ENCODE measurements around the gene ZFYVE28.
A peak's percentile ranks its signal among the peaks of the same experiment; 100 is the strongest.

The ZFYVE28 gene

DNA sequence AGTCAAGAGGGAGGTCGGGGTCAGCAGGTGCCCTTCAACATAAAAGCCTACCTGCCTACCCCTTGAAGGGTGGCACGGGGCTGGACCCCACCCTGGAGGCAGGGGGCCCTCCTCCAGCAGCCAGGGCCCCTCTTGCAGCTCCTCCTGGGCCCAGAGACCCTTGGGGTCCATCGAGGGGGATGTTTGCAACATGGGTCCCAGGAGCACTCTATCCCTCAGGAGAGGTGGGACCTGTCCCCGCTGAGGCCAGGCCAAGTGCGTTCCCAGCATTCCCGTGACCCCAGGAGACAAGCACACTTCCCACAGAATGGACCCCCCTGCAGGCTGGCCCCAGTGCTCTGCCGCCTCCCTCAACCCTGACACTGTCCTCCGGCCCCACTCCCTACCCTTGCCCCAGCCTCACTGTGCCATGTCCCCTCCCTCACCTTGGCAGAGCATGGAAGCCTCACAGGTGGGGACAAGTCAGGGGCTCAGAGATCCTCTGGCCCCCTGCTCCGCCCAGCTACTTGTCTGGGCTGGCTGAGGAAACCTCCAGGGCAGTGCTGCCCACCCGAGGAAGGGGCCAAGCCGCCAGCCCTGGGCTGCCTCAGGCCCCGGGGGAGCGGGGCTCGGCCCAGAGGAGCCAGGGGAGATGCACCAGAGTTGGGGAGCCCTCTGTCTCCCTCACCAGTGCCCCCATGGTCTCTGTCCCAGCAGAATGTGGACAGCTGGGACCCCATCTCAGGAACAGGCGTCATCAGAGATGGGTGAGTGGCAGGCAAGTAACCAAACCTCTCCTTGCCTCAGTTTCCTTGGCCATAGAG, 158.7 kb downstream of the ZFYVE28 start:
- Histone ChIP-seq H3K4me2 (peak overlapping the region; percentile 98), H3K27ac (no peak overlapping the region), H3K27me3 (no peaks in the 10 kb centered on the region), H3K36me3 (peaks cover 46% of the 10 kb centered on the region), H3K9ac (peak overlapping the region; percentile 92), H3K4me1 (peaks cover 77% of the 10 kb centered on the region), H3K9me3 (no peaks in the 10 kb centered on the region), H4K20me1 (peaks cover 66% of the 10 kb centered on the region), H3K4me3 (peak overlapping the region; percentile 95; the same call in 1 of the 2 replicates)
- no peak for TF ChIP-seq Cebpa-rat (IDR thresholded peaks at IDR 0.05)

DNA sequence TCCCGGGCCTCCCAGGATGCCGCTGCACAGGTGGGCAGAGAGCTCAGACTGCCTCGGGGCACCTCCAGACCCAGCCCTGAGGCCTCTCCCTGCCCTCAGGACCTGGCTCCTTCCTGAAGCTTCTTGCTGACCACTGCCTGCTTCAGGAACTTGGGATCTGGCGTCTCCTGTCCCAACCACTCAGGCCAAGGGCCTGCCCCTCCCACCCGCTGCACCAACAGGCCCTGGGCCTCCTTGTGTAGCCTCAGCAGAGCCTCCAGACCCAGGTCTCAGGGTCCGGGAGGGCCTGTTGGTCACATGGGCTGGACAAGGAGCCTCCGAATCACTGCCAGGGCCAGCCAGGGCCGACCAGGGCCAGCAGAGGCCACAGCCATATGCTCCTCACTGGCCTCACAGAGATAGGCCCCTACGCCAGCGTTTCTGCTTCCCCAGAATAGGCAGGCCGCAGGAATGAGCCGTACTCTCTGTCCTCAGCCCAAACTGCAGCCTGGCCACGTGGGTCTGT, 159.4 kb downstream of the ZFYVE28 start:
- H3K27ac ChIP-seq = no peak overlapping the region
- H3K36me3 ChIP-seq = peaks cover 52% of the 10 kb centered on the region
- peaks cover 70% of the 10 kb centered on the region for H3K4me1 ChIP-seq
- no peak for TF ChIP-seq Cebpa-rat (IDR thresholded peaks at IDR 0.05)
- no peak overlapping the region for H3K4me3 ChIP-seq
- H3K9me3 ChIP-seq = no peaks in the 10 kb centered on the region
- no peaks in the 10 kb centered on the region for H3K27me3 ChIP-seq
- no peak overlapping the region for H3K4me2 ChIP-seq
- peak overlapping the region; percentile 92; the same call in 1 of the 2 replicates for H3K9ac ChIP-seq
- peaks cover 72% of the 10 kb centered on the region for H4K20me1 ChIP-seq

DNA sequence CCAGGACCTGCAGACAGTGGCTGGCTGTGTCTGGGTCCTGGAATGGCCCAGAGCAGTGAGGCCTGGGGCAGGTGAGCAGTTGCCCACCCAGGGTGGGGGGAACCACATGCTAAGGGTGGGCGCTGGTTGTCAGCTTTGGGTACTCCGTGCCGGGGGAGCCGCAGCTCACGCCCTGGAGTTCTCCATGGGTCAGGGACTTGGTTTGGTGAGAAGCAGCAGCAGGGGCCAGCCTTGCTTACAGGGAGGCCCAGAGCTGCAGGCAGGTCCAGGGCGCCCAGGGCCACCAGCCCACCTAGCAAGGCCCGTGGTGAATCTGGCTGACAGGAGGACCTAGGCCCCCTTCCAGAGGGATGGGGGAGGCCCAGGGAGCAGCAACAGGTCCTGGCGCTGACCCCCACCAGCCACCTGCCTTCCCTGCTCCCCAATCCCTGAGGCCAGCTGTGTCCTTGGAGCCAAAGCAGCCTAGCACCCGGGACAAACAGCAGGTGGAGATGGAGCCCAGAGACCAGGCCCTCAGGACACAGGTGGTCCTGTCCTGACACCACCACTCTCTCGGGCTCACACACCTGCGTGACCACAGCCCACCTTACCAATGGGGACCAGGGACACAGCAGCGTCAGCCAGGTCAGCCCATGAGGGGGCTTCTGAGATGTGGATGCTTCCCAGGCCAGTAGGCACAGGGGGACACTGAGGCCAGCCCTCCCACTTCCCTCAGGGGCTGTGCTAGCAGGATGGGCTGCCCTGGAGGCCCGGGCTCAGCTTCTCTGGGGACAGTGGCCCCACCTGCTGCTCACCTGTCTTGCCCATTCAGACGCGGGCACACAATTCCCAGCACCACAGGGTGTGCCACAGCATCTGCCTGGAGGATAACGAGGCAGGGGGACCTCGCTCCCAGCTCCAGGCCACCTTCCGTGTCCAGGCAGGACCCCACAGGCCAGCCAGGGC, 160.1 kb downstream of the ZFYVE28 start:
- Histone ChIP-seq H3K9ac (peak overlapping the region; percentile 92; the same call in 1 of the 2 replicates), H3K9me3 (no peaks in the 10 kb centered on the region), H3K27ac (peak overlapping the region; percentile 61; the same call in 1 of the 2 replicates), H3K27me3 (no peaks in the 10 kb centered on the region), H4K20me1 (peaks cover 79% of the 10 kb centered on the region), H3K36me3 (peaks cover 58% of the 10 kb centered on the region), H3K4me1 (peaks cover 63% of the 10 kb centered on the region), H3K4me2 (peak overlapping the region; percentile 68), H3K4me3 (no peak overlapping the region)
- TF ChIP-seq Cebpa-rat (IDR thresholded peaks at IDR 0.05) = no peak

DNA sequence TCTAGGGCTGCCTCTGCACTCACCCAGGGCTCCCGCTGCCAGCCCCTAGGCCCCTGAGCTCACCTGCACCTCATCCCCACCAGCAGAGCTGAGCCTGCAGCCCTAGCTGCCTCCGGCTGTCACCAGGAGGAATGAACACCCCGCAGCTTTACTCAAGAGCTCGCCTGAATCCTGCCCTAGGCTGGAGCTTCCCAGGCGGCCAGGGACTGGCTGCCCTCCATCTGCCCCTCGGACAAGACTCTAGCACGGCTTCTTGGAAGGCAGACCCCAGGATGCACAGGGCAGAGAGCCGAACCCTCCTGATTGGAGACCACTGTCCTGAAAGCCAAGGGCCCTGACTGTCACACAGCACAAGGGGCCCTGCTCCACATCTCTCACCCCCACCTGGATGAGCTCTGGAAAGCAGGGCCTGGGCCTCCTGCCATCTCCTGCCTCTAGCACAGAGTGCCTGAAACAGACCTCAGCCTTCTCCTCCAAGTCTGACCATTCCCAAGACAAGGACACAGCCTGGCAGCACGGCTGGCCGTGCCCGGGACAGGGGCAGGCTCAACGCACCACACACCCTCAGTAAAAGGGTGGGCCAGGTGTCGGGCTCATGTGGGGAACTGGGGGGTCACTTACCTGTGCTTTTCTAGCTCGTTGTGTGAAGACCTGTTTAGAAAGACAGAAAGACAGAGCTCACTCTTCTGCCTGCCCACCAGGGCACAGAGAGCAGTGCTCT, 160.9 kb downstream of the ZFYVE28 start:
- Histone ChIP-seq H3K4me3 (no peak overlapping the region), H4K20me1 (peaks cover 86% of the 10 kb centered on the region), H3K9me3 (no peaks in the 10 kb centered on the region), H3K9ac (peak overlapping the region; percentile 48; the same call in 1 of the 2 replicates), H3K27ac (peak overlapping the region; percentile 61), H3K27me3 (no peaks in the 10 kb centered on the region), H3K4me1 (peaks cover 55% of the 10 kb centered on the region), H3K36me3 (peaks cover 65% of the 10 kb centered on the region), H3K4me2 (peak overlapping the region; percentile 68)
- TF ChIP-seq Cebpa-rat (IDR thresholded peaks at IDR 0.05) = no peak

DNA sequence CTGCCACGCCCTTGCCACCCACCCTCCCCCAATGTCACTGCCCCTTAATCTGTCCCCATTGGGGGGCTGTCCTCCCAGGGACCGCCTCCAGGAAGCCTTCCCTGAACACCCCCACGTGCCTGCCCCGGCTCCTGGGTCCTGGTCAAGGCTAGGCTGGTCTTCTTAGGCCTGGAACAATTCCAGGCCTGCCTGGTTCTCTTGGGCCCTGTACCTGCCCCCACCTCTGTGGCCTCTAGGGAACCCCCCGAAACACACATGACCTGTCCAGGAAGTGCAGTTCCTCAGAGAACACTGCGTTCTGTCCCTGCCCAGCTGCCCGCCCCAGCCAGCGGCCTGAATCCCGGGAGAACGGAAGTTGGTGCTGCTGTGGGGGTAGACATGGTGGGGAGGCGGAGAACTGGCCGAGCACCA, 161.7 kb downstream of the ZFYVE28 start:
- H3K27me3 ChIP-seq = no peaks in the 10 kb centered on the region
- no peak overlapping the region for H3K4me3 ChIP-seq
- H3K36me3 ChIP-seq = peaks cover 71% of the 10 kb centered on the region
- peak overlapping the region; percentile 61 for H3K27ac ChIP-seq
- H3K4me2 ChIP-seq = peak overlapping the region; percentile 68
- peak overlapping the region; percentile 48; the same call in 1 of the 2 replicates for H3K9ac ChIP-seq
- no peak for TF ChIP-seq Cebpa-rat (IDR thresholded peaks at IDR 0.05)
- peaks cover 55% of the 10 kb centered on the region for H3K4me1 ChIP-seq
- H3K9me3 ChIP-seq = no peaks in the 10 kb centered on the region
- H4K20me1 ChIP-seq = peaks cover 92% of the 10 kb centered on the region

DNA sequence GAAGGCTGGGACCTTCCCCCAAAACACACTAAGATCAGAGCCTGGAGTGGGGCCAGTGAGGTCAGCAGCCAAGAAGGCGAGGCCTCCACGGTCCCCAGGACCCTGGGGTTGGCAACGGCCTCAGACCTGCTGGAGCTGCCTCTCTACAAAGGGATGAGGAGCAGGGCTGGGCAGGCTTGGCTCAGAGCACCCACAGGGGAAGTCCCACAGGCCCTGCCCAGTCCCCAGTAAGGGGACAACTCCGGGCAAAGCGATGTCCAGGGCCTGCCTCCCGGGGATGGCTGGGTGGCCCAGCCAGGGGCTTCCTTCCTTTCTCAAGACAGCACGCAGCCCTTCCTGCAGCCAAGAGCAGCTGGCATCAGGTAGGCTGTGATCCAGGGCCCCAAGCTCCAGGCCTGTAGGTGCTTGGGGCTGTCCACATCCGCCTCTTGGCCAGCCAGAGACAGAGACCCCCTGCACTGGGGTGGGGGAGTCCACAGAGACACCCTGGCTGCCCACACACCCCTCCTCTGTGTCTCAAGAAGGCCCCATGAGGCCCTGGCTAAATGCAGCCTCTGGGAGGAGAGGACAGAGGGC, 162.2 kb downstream of the ZFYVE28 start:
- Histone ChIP-seq H3K27ac (peak overlapping the region; percentile 61), H4K20me1 (peaks cover 97% of the 10 kb centered on the region)

DNA sequence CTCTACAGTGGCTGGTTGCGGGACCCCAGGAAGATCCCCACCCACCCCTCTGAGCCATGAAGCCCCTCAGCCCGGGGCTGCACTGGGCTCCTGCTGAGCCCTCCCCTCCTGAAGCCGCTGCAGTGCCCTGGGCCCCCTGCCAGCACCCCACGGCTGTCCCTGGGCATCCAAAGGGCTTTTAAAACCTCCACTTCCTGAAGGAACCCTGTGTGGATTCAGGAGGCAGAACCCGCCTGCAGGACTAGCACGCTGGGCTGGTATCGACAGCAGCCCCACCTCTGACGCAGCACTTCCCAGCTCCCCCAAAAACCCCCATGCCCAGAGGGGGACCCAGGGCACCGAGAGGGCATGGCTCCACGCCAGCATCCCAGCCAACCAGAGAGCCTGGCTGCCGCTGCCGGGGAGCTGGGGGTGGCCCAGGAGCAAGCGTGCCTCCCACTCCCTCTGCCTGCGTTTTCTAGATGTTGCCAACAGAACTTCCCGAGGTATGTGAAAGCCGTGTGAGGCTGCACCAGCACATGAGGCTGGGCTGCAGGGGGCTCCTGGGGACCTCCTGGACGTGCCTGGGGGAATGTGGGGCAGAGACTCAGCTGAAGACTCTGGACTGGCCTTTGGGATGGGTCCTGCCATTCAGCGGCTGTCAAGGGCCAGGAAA, 162.8 kb downstream of the ZFYVE28 start:
- H3K36me3 ChIP-seq = peaks cover 82% of the 10 kb centered on the region
- no peak for TF ChIP-seq Cebpa-rat (IDR thresholded peaks at IDR 0.05)
- peaks cover 97% of the 10 kb centered on the region for H4K20me1 ChIP-seq
- no peaks in the 10 kb centered on the region for H3K27me3 ChIP-seq
- H3K4me1 ChIP-seq = peaks cover 50% of the 10 kb centered on the region
- H3K27ac ChIP-seq = peak overlapping the region; percentile 61
- H3K9me3 ChIP-seq = no peaks in the 10 kb centered on the region
- peak overlapping the region; percentile 68 for H3K4me2 ChIP-seq
- no peak overlapping the region for H3K4me3 ChIP-seq
- H3K9ac ChIP-seq = peak overlapping the region; percentile 48; the same call in 1 of the 2 replicates

More for the DNA sequence above, 162.2 kb downstream of the ZFYVE28 start:
- Histone ChIP-seq H3K4me3 (no peak overlapping the region), H3K4me2 (peak overlapping the region; percentile 68), H3K4me1 (peaks cover 55% of the 10 kb centered on the region), H3K36me3 (peaks cover 76% of the 10 kb centered on the region), H3K27me3 (no peaks in the 10 kb centered on the region), H3K9ac (peak overlapping the region; percentile 48; the same call in 1 of the 2 replicates), H3K9me3 (no peaks in the 10 kb centered on the region)
- TF ChIP-seq Cebpa-rat (IDR thresholded peaks at IDR 0.05) = no peak

DNA sequence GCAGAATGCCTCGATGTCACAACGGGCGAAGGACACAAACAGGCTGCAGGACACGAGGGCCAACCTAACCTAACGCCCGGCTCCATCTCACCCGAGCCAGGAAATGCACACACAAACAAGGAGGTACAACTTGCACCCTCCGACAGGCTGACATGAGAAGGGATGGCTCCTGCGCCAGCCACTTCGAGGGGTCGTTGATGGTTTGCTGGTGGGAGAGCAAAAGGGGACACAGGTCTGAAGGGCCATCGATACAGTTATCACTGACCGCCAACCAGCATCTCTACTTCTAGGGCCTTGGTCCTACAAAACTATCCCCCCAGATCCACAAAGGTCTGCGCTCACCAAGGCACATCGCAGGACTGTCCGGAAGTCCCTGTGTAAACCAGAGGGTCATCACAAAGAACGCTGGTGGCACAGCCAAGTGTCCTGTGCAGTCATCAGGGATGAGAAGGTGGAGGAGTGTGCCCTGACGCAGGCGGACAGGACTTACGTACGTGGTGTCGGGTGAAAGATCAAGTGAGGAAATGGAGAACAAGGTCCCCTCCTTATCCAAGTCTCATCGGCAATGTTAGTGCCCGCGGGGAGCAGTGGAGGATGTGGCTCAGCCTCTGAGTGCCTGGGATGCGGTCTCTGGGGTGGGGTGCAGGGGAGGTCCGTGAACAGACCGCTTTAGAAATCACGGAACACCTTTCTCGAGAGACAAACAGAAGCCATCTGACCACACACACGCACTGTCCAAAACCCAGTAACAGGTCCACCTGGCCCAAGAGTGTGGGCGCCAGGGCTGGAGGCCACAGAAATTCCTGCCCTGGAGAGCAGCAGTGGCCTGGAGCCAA, 163.6 kb downstream of the ZFYVE28 start:
- Histone ChIP-seq H3K4me2 (no peak overlapping the region), H3K9me3 (no peaks in the 10 kb centered on the region), H3K4me3 (no peak overlapping the region), H3K36me3 (peaks cover 85% of the 10 kb centered on the region), H3K27me3 (no peaks in the 10 kb centered on the region), H4K20me1 (peaks cover 97% of the 10 kb centered on the region), H3K9ac (no peak overlapping the region), H3K4me1 (peaks cover 42% of the 10 kb centered on the region), H3K27ac (no peak overlapping the region)
- no peak for TF ChIP-seq Cebpa-rat (IDR thresholded peaks at IDR 0.05)

All from BLaER1 (cell line).